GM12878 (cell line): Measurements from ENCODE around the gene CCDC82. TPM values are rescaled to one million over a fixed set of nuclear protein-coding genes. Genes with fewer than 3 reads are reported as not detected.
"Not testable (repeated sequence)": the region's sequence is repeated elsewhere in the genome, so short reads cannot be mapped to it uniquely, and the experiment has no call there.

Experiments
- ATAC-seq: fragments of 200-7000 bp; cut with Tn5 transposase; 3 replicates; pipeline ENCODE4 v1.9.1; 2020; ENCODE audit warnings: mild to moderate bottlenecking, moderate library complexity
- BruUV-seq: library from RNA; stranded (reverse); fragments of 400-500 nt; replicated peaks from 2 replicates; lab custom pipeline; 2021; lab: Mats Ljungman, UMichigan
- CTCF ChIA-PET: fragments of 300-600 bp; sonication (Branson Sonifier 250); formaldehyde crosslinking; extraction: SDS; loops from one replicate; lab custom pipeline; 2021; ENCODE audit warnings: inconsistent platforms; lab: Yijun Ruan, JAX
- POLR2A ChIA-PET: fragments of 350-600 bp; formaldehyde crosslinking; extraction: SDS; loops from one replicate; lab custom pipeline; 2021; ENCODE audit warnings: inconsistent platforms; lab: Charles Lee
- RAD21 ChIA-PET: fragments of 300-600 bp; sonication (Branson Sonifier 250); formaldehyde crosslinking; loops from one replicate; lab custom pipeline; 2023; ENCODE audit warnings: antibody characterized with exemption; ENCODE audit not compliant: unreplicated experiment; lab: Charles Lee
- SMC1A ChIA-PET: fragments of 300-600 bp; sonication (Branson Sonifier 250); formaldehyde crosslinking; loops from one replicate; lab custom pipeline; 2023; ENCODE audit not compliant: unreplicated experiment, uncharacterized antibody; lab: Charles Lee
- DNase-seq: peaks from one replicate; pipeline ENCODE4 v3.0.0-alpha.2; 2011; ENCODE audit warnings: low read depth, low spot score
- FAIRE-seq: peaks from 3 replicates; lab custom pipeline; 2011; peaks lifted over from hg19 to GRCh38; lab: Jason Lieb, UNC
- H2AFZ ChIP-seq: 2 replicates; pipeline ENCODE4 v1.6.0; 2011; ENCODE audit warnings: low read depth, low read length, control low read depth; ENCODE audit not compliant: control insufficient read depth
- H3K27ac ChIP-seq: 2 replicates; pipeline ENCODE4 v1.5.1; 2011; ENCODE audit warnings: control low read depth; ENCODE audit not compliant: control insufficient read depth, insufficient read depth
- H3K27me3 ChIP-seq, 2 experiments: replicated peaks in 1 of 2; 2 replicates each; pipeline versions ENCODE4 v1.6.0 to v1.6.1; 2011; ENCODE audit warnings: low read length in 1 of 2; ENCODE audit not compliant: control insufficient read depth in 2 of 2, insufficient read depth in 2 of 2
- H3K36me3 ChIP-seq, 2 experiments: 2 replicates each; pipeline ENCODE4 v1.5.1; 2011; ENCODE audit warnings: low read length in 1 of 2; ENCODE audit not compliant: control insufficient read depth in 2 of 2, insufficient read depth in 2 of 2
- H3K4me1 ChIP-seq: 2 replicates; pipeline ENCODE4 v1.6.1; 2011; ENCODE audit warnings: mild to moderate bottlenecking, low read length, moderate library complexity, mixed read lengths; ENCODE audit not compliant: control insufficient read depth, insufficient read depth
- H3K4me2 ChIP-seq: 2 replicates; pipeline ENCODE4 v1.6.0; 2011; ENCODE audit warnings: control low read depth; ENCODE audit not compliant: control insufficient read depth, insufficient read depth
- H3K4me3 ChIP-seq: fragments of 200-600 bp; sonication (generic); 2 replicates; pipeline ENCODE4 v1.5.1; 2016
- H3K79me2 ChIP-seq: 2 replicates; pipeline ENCODE4 v1.6.0; 2011; ENCODE audit warnings: low read length; ENCODE audit not compliant: control insufficient read depth, insufficient read depth
- H3K9ac ChIP-seq: 2 replicates; pipeline ENCODE4 v1.8.0; 2011; ENCODE audit warnings: low read length, control low read depth, mixed read lengths; ENCODE audit not compliant: control insufficient read depth, insufficient read depth
- H3K9me3 ChIP-seq: replicated peaks from 3 replicates; pipeline ENCODE4 v1.5.1; 2011; ENCODE audit warnings: mild to moderate bottlenecking, low read length; ENCODE audit not compliant: control insufficient read depth, insufficient read depth
- H4K20me1 ChIP-seq: 2 replicates; pipeline ENCODE4 v1.6.0; 2011; ENCODE audit not compliant: control insufficient read depth, insufficient read depth
- IKZF1 ChIP-seq: fragments of 450-650 bp; conservative IDR thresholded peaks from 2 replicates; pipeline ENCODE4 v1.6.1; 2017; ENCODE audit warnings: antibody characterized with exemption, mild to moderate bottlenecking
- MEF2B ChIP-seq: fragments of 450-650 bp; IDR thresholded peaks from 2 replicates; pipeline ENCODE4 v1.6.1; 2018; ENCODE audit warnings: mild to moderate bottlenecking, moderate library complexity; ENCODE audit not compliant: partially characterized antibody, poor library complexity, severe bottlenecking
- NR2C1 ChIP-seq: fragments of 450-650 bp; IDR thresholded peaks from 2 replicates; pipeline ENCODE4 v1.6.1; 2017; ENCODE audit warnings: antibody characterized with exemption, mild to moderate bottlenecking, moderate library complexity
- POU2F2 ChIP-seq: IDR thresholded peaks from 3 replicates; pipeline ENCODE4 v1.6.1; 2011; ENCODE audit warnings: low read depth, mild to moderate bottlenecking, low read length, borderline replicate concordance
- WGBS: methylation state at CpG from one replicate; pipeline ENCODE4 v1.1.6; 2016; ENCODE audit warnings: low lambda C conversion rate; ENCODE audit not compliant: insufficient replicate concordance, insufficient coverage; ENCODE audit errors: missing lambda C conversion rate; 5-methylcytosine and 5-hydroxymethylcytosine counted together
- in situ Hi-C: fragments of 300-500 bp; cut with MboI; formaldehyde crosslinking; loops from 9 replicates; pipeline ENCODE4 v1.14.3; 2018; ENCODE audit warnings: mixed read lengths
- intact Hi-C: fragments of 100-400 bp; cut with micrococcal nuclease; formaldehyde crosslinking; loops from one replicate; pipeline ENCODE4 v1.14.2; 2022; ENCODE audit not compliant: unreplicated experiment
- polyA plus RNA-seq, 11 experiments: library from polyadenylated mRNA; depleted of rRNA in 4 of 11; unstranded in 6 of 11; stranded (reverse) in 5 of 11; fragments of >200 nt; fragmentation: Nextera tagmentation in 4 of 11; fragmentation: Illumina TruSeq in 1 of 11; extraction: Ambion mirVana in 4 of 11; extraction: Trizol in 1 of 11; gene quantifications; 1 replicate in 1 of 11; 2 replicates in 10 of 11; pipeline versions ENCODE4 v1.2.1 to v1.2.3, GENCODE V29; 2011 to 2016; ENCODE audit warnings: inconsistent platforms in 2 of 11, missing spikeins in 2 of 11, low read depth in 1 of 11
- total RNA-seq, 4 experiments: library from RNA; depleted of rRNA in 3 of 4; stranded (reverse); fragments of >200 nt in 3 of 4; fragmentation: Illumina TruSeq in 1 of 4; extraction: Trizol in 1 of 4; gene quantifications; 2 replicates each; pipeline versions ENCODE4 v1.2.1 to v1.2.3, GENCODE V29; 2013 to 2021

CCDC82 gene
- total and polyA plus RNA-seq, 10 of the 15 experiments (the other 5 are each of a cell fraction or from before 2014, with no cell fraction given): 15.2 to 62.4 (median 28.8) TPM

DNA sequence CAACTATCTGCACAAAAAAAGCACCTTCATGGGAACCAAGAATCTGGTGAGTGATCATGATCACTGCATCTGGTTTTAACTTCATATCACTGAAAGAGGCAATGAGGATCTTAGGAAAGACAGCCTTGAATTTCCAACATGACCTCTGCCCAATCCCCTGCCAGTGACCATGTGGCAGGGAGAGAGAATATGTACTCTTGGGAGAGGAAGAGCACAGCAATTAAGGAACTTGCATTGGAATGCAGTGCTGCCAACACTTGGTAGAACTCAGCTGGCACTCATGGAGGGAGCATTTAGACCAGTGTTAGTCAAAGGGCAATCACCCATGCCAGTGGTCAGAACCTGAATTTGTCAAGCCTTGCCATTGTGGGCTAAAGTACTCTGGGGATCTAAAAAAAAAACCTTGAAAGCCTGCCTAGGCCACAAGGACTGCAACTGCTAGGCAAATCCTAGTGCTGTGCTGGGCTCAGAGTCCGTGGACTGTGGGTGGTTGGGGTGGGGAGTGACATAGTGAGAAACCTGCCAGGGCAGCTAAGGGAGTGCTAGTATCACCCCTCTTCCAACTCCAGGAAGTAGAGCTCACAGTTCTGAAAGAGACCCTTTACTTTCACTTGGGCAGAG lies 23.2 kb upstream of the CCDC82 start:
- FAIRE-seq: no peak
- ATAC-seq: peak; percentile 78
- ChIA-PET POLR2A (no interaction called here), CTCF (interaction anchor here (0.9 to 1.4 kb wide), 5 partner anchors 12 to 577 kb away, joined by 3 to 5 read pairs (median 3); partner anchors contain the start of gene JRKL), RAD21 (interaction anchor here (0.9 to 1.2 kb wide), 2 partner anchors 19 to 52 kb away, joined by 3 read pairs; no protein-coding TSS in a partner anchor), SMC1A (interaction anchor here (0.5 to 1.2 kb wide), 7 partner anchors 19 to 577 kb away, joined by 3 to 4 read pairs (median 3); partner anchors contain the start of gene MAML2)
- Histone ChIP-seq H3K9me3 (no peaks in the 10 kb centered on the region; the same call in 2 of the 3 replicates), H3K79me2 (no peaks in the 10 kb centered on the region), H3K4me3 (no peak overlapping the region), H3K27me3 (no peaks in the 10 kb centered on the region), H3K4me2 (no peak overlapping the region), H2AFZ (no peak overlapping the region; the same call in none of the 2 replicates), H3K9ac (no peak overlapping the region), H3K4me1 (no peaks in the 10 kb centered on the region), H4K20me1 (no peaks in the 10 kb centered on the region), H3K27ac (no peak overlapping the region), H3K36me3 (no peaks in the 10 kb centered on the region)
- in situ Hi-C loops: no loop called here
- no TSS peak for BruUV-seq
- TF ChIP-seq IKZF1 (no peak), POU2F2 (no peak)
- no peak for DNase-seq
- 0% methylated on average over 1 of the region's 1 CpG for WGBS
- intact Hi-C loops: no loop called here

GRCh38 chr11:96411412-96411811 lies 21.7 kb upstream of the CCDC82 start:
- H2AFZ ChIP-seq: peak overlapping the region; percentile 34

More at GRCh38 chr11:96411412-96411811, 21.7 kb upstream of the CCDC82 start:
- FAIRE-seq, SMC1A ChIA-PET, H3K27ac ChIP-seq, H3K9me3 ChIP-seq, H3K4me1 ChIP-seq, H4K20me1 ChIP-seq, POLR2A ChIA-PET, BruUV-seq, H3K79me2 ChIP-seq, DNase-seq: not testable (repeated sequence)
- WGBS: 82% methylated on average over 18 of the region's 18 CpGs
- RAD21 ChIA-PET: interaction anchor here (1.1 kb wide), 1 partner anchor 68 kb away, joined by 3 read pairs; the partner anchor contains the start of gene MAML2
- TF ChIP-seq IKZF1 (0 out of 2 replicates have a peak, but pooled peaks have one; percentile 22), NR2C1 (0 out of 2 replicates have a peak, but pooled peaks have one; percentile 14), MEF2B (peak; percentile 13)
- TF ChIP-seq, all 136 proteins: peak for 3; not testable (repeated sequence) for 133
- H3K4me2 ChIP-seq, H3K9ac ChIP-seq, H3K27me3 ChIP-seq, CTCF ChIA-PET, intact Hi-C loops, H3K4me3 ChIP-seq, in situ Hi-C loops, H3K36me3 ChIP-seq: not testable (repeated sequence)
- ATAC-seq: peak; percentile 69
